DND-41 (cell line): ENCODE data around the gene ACER3.
"Not testable (repeated sequence)": the region's sequence is repeated elsewhere in the genome, so short reads cannot be mapped to it uniquely, and the experiment has no call there.

ENCODE experiments used
- CTCF ChIP-seq: IDR thresholded peaks from 2 replicates; pipeline ENCODE4 v1.5.1; 2012; ENCODE audit warnings: borderline replicate concordance, low read length, moderate library complexity, mild to moderate bottlenecking; ENCODE audit not compliant: poor library complexity, severe bottlenecking; ENCODE audit errors: extremely low read depth
- EZH2 ChIP-seq: IDR thresholded peaks from 3 replicates; pipeline ENCODE4 v1.6.1; 2012; ENCODE audit warnings: borderline replicate concordance, low read depth, mild to moderate bottlenecking, moderate library complexity, low read length, inconsistent platforms; ENCODE audit not compliant: severe bottlenecking

- TF ChIP-seq CTCF, EZH2: not testable (repeated sequence)
Measured at GRCh38 chr11:77061258-77061657, 200.5 kb downstream of the ACER3 start.
